ENCODE data around the gene ARL10. TPM values are rescaled to one million over a fixed set of nuclear protein-coding genes. Genes with fewer than 3 reads are reported as not detected.

The ARL10 gene
- total RNA-seq, 2 experiments from 2014 or later, result 6.3 to 9.0 TPM

- Mint-ChIP-seq H3K4me1 (peaks cover 36% of the 10 kb centered on the region), H3K9me3 (ENCODE audit: low read depth) (no peaks in the 10 kb centered on the region), H3K27ac (peak within 1 kb of the TSS; percentile 99), H3K4me3 (peak within 1 kb of the TSS; percentile 93), H3K27me3 (no peaks in the 10 kb centered on the region), H3K36me3 (peaks cover 42% of the 10 kb centered on the region)
- ATAC-seq (peak; percentile 92), DNase-seq (peak; percentile 100)
- CTCF ChIA-PET, result interaction anchor here (0.6 to 2.2 kb wide), 8 partner anchors 27 to 593 kb away, joined by 3 to 9 read pairs (median 4); partner anchors contain the start of genes CLTB, FAF2, KIAA1191 and RNF44
These were observed 23.3 kb downstream of the ARL10 start, which contains the start of the genes HIGD2A and NOP16 for GRCh38 chr5:176388444-176389134. Gene HIGD2A (plus strand): TSS chr5:176388751. CDS start chr5:176388820, 69 bp downstream. Gene NOP16 (minus strand): TSS chr5:176388598. CDS start chr5:176388539, 59 bp downstream.

- Mint-ChIP-seq H3K27me3 (no peaks in the 10 kb centered on the region), H3K9me3 (ENCODE audit: low read depth) (no peaks in the 10 kb centered on the region), H3K36me3 (peaks cover 36% of the 10 kb centered on the region), H3K27ac (peak overlapping the region; percentile 99), H3K4me1 (peaks cover 36% of the 10 kb centered on the region), H3K4me3 (peak overlapping the region; percentile 93)
- DNase-seq (no peak), ATAC-seq (peak; percentile 52)
- CTCF ChIA-PET, result interaction anchor here (0.6 to 2.2 kb wide), 7 partner anchors 27 to 592 kb away, joined by 3 to 9 read pairs (median 5); partner anchors contain the start of genes CLTB, FAF2, KIAA1191 and RNF44
These were observed 24.1 kb downstream of the ARL10 start for GRCh38 chr5:176389135-176390123.

GRCh38 chr5:176391479-176391878 lies 26.2 kb downstream of the ARL10 start:
- no peak overlapping the region for H3K27ac Mint-ChIP-seq
- CTCF ChIA-PET, result interaction anchor here (1.2 to 1.7 kb wide), 2 partner anchors 16 to 139 kb away, joined by 3 read pairs; no protein-coding TSS in a partner anchor
- peaks cover 21% of the 10 kb centered on the region for H3K36me3 Mint-ChIP-seq
- no peaks in the 10 kb centered on the region for H3K9me3 Mint-ChIP-seq (ENCODE audit: low read depth)
- DNase-seq (no peak), ATAC-seq (no peak)
- no peaks in the 10 kb centered on the region for H3K27me3 Mint-ChIP-seq
- H3K4me3 Mint-ChIP-seq, result no peak overlapping the region
- peaks cover 19% of the 10 kb centered on the region for H3K4me1 Mint-ChIP-seq

- Mint-ChIP-seq H3K4me1 (peaks cover 14% of the 10 kb centered on the region), H3K27ac (no peak overlapping the region), H3K9me3 (ENCODE audit: low read depth) (no peaks in the 10 kb centered on the region), H3K4me3 (no peak overlapping the region), H3K36me3 (peaks cover 18% of the 10 kb centered on the region), H3K27me3 (no peaks in the 10 kb centered on the region)
- CTCF ChIA-PET, result interaction anchor here (1.2 to 1.7 kb wide), 2 partner anchors 16 to 138 kb away, joined by 3 read pairs; no protein-coding TSS in a partner anchor
- no peak for DNase-seq
- no peak for ATAC-seq
These were observed 26.7 kb downstream of the ARL10 start for GRCh38 chr5:176391999-176392398.

GRCh38 chr5:176392526-176392925 lies 27.2 kb downstream of the ARL10 start:
- Mint-ChIP-seq H3K9me3 (ENCODE audit: low read depth) (no peaks in the 10 kb centered on the region), H3K27ac (no peak overlapping the region), H3K4me3 (no peak overlapping the region), H3K36me3 (peaks cover 15% of the 10 kb centered on the region), H3K27me3 (no peaks in the 10 kb centered on the region), H3K4me1 (peaks cover 9% of the 10 kb centered on the region)
- DNase-seq, result no peak
- ATAC-seq, result no peak
- CTCF ChIA-PET, result interaction anchor here (1.2 to 1.7 kb wide), 2 partner anchors 15 to 138 kb away, joined by 3 read pairs; no protein-coding TSS in a partner anchor

GRCh38 chr5:176394096-176394495 lies 28.8 kb downstream of the ARL10 start:
- Mint-ChIP-seq H3K27ac (no peak overlapping the region), H3K4me3 (no peak overlapping the region), H3K9me3 (ENCODE audit: low read depth) (no peaks in the 10 kb centered on the region), H3K4me1 (peaks cover 5% of the 10 kb centered on the region), H3K27me3 (no peaks in the 10 kb centered on the region), H3K36me3 (peaks cover 12% of the 10 kb centered on the region)
- no peak for DNase-seq
- CTCF ChIA-PET, result no interaction called here
- ATAC-seq, result no peak

- CTCF ChIA-PET, result no interaction called here
- Mint-ChIP-seq H3K27ac (no peak overlapping the region), H3K4me1 (peaks cover 2% of the 10 kb centered on the region), H3K27me3 (no peaks in the 10 kb centered on the region), H3K36me3 (peaks cover 10% of the 10 kb centered on the region), H3K9me3 (ENCODE audit: low read depth) (no peaks in the 10 kb centered on the region), H3K4me3 (no peak overlapping the region)
- no peak for DNase-seq
- no peak for ATAC-seq
These were observed 29.8 kb downstream of the ARL10 start for GRCh38 chr5:176394881-176395675.

- Mint-ChIP-seq H3K4me3 (no peak overlapping the region), H3K27me3 (no peaks in the 10 kb centered on the region), H3K4me1 (no peaks in the 10 kb centered on the region), H3K36me3 (peaks cover 3% of the 10 kb centered on the region), H3K27ac (no peak overlapping the region), H3K9me3 (ENCODE audit: low read depth) (no peaks in the 10 kb centered on the region)
- ATAC-seq (no peak), DNase-seq (no peak)
- CTCF ChIA-PET, result no interaction called here
These were observed 31.0 kb downstream of the ARL10 start for GRCh38 chr5:176396330-176396729.

GRCh38 chr5:176397736-176398420 lies 32.6 kb downstream of the ARL10 start:
- ATAC-seq (no peak), DNase-seq (no peak)
- Mint-ChIP-seq H3K4me3 (no peak overlapping the region), H3K27ac (no peak overlapping the region), H3K27me3 (no peaks in the 10 kb centered on the region), H3K9me3 (ENCODE audit: low read depth) (no peaks in the 10 kb centered on the region), H3K36me3 (peaks cover 3% of the 10 kb centered on the region), H3K4me1 (no peaks in the 10 kb centered on the region)
- CTCF ChIA-PET, result no interaction called here

GRCh38 chr5:176400382-176401156 lies 35.3 kb downstream of the ARL10 start:
- H3K27me3 Mint-ChIP-seq, result no peaks in the 10 kb centered on the region
- ATAC-seq, result no peak
- DNase-seq, result no peak
- CTCF ChIA-PET, result no interaction called here
- peaks cover 3% of the 10 kb centered on the region for H3K36me3 Mint-ChIP-seq
- no peaks in the 10 kb centered on the region for H3K4me1 Mint-ChIP-seq
- H3K9me3 Mint-ChIP-seq (ENCODE audit: low read depth), result no peaks in the 10 kb centered on the region
- no peak overlapping the region for H3K4me3 Mint-ChIP-seq
- no peak overlapping the region for H3K27ac Mint-ChIP-seq

- Mint-ChIP-seq H3K4me1 (no peaks in the 10 kb centered on the region), H3K9me3 (ENCODE audit: low read depth) (no peaks in the 10 kb centered on the region), H3K4me3 (no peak overlapping the region), H3K27me3 (no peaks in the 10 kb centered on the region), H3K36me3 (peaks cover 3% of the 10 kb centered on the region), H3K27ac (no peak overlapping the region)
- DNase-seq (no peak), ATAC-seq (no peak)
- CTCF ChIA-PET, result no interaction called here
These were observed 36.3 kb downstream of the ARL10 start for GRCh38 chr5:176401281-176402205.

Measured in activated CD8-positive, alpha-beta memory T cell treated with anti-CD3 and anti-CD28 coated beads, Interleukin-2, amount 10 ng/mL, durations not matched to agents 7 days and 5 days (primary cell).